Peyer's patch (tissue), 4 donors: ENCODE results near the gene UBE3B.

ENCODE experiments used
- POLR2A ChIP-seq, 2 donors: fragments of 450-650 bp; IDR thresholded peaks; one replicate each; pipeline ENCODE4 v1.5.1; 2017; ENCODE audit warnings: antibody characterized with exemption in 2 of 2, mild to moderate bottlenecking in 2 of 2, moderate library complexity in 2 of 2
- TF ChIP-seq, protein P1 (sequence below), 6 experiments: fragments of 450-650 bp in 4 of 6; fragments of 200-600 bp in 2 of 6; sonication (generic) in 1 of 6; IDR thresholded peaks; one replicate each; pipeline ENCODE4 v1.5.1; 2017 to 2019; ENCODE audit warnings: antibody characterized with exemption in 6 of 6, mild to moderate bottlenecking in 3 of 6, moderate library complexity in 1 of 6

DNA sequence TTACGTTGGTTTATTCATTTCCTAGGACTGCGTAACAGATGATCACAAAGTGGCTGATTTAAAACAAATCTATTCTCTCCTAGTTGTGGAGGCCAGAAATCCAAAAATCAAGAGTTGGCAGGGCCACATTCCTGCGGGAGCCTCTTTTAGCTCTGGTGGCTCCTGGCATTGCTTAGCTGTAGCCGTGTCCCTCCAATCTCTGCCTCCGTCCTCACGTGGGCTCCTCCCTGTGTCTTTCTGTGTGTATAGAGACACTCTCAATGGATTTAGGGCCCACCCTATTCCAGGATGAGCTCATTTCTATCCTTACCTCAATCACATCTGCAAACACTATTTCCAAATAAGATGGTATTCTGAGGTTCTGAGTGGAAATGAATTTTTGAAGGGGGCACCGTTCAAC, 42.9 kb upstream of the UBE3B start:
- TF ChIP-seq, protein P1, sequence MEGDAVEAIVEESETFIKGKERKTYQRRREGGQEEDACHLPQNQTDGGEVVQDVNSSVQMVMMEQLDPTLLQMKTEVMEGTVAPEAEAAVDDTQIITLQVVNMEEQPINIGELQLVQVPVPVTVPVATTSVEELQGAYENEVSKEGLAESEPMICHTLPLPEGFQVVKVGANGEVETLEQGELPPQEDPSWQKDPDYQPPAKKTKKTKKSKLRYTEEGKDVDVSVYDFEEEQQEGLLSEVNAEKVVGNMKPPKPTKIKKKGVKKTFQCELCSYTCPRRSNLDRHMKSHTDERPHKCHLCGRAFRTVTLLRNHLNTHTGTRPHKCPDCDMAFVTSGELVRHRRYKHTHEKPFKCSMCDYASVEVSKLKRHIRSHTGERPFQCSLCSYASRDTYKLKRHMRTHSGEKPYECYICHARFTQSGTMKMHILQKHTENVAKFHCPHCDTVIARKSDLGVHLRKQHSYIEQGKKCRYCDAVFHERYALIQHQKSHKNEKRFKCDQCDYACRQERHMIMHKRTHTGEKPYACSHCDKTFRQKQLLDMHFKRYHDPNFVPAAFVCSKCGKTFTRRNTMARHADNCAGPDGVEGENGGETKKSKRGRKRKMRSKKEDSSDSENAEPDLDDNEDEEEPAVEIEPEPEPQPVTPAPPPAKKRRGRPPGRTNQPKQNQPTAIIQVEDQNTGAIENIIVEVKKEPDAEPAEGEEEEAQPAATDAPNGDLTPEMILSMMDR (IDR thresholded peaks at IDR 0.05): no peak
- TF ChIP-seq POLR2A (IDR thresholded peaks at IDR 0.05): no peak
